KMS-11 (cell line): ENCODE data around the gene FADS2.
A peak's percentile ranks its signal among the peaks of the same experiment; 100 is the strongest.

Experiments
- H2AFZ ChIP-seq: fragments of 200-600 bp; sonication (generic); 2 replicates; pipeline ENCODE4 v1.6.1; 2016; ENCODE audit warnings: antibody characterized with exemption, mixed run types, low read depth
- H3K27ac ChIP-seq: fragments of 200-600 bp; sonication (generic); 2 replicates; pipeline ENCODE4 v1.6.1; 2016; ENCODE audit warnings: mild to moderate bottlenecking, mixed run types
- H3K27me3 ChIP-seq: fragments of 200-600 bp; sonication (generic); 2 replicates; pipeline ENCODE4 v1.6.1; 2017; ENCODE audit warnings: mild to moderate bottlenecking, low read depth, mixed run types, moderate library complexity; ENCODE audit not compliant: insufficient read depth
- H3K36me3 ChIP-seq: fragments of 200-600 bp; sonication (generic); 2 replicates; pipeline ENCODE4 v1.6.1; 2017; ENCODE audit warnings: mild to moderate bottlenecking, mixed run types; ENCODE audit not compliant: insufficient read depth
- H3K4me1 ChIP-seq: fragments of 200-600 bp; sonication (generic); 2 replicates; pipeline ENCODE4 v1.6.1; 2016; ENCODE audit warnings: mild to moderate bottlenecking, low read depth, mixed run types; ENCODE audit not compliant: poor library complexity, severe bottlenecking
- H3K4me2 ChIP-seq: fragments of 200-600 bp; sonication (generic); 2 replicates; pipeline ENCODE4 v1.7.0; 2016; ENCODE audit warnings: mild to moderate bottlenecking, mixed run types
- H3K4me3 ChIP-seq: fragments of 200-600 bp; sonication (generic); IDR thresholded peaks from 2 replicates; pipeline ENCODE4 v1.6.1; 2017; ENCODE audit warnings: low read depth, low read length, mixed read lengths; ENCODE audit not compliant: insufficient read depth
- H3K79me2 ChIP-seq: fragments of 200-600 bp; sonication (generic); 2 replicates; pipeline ENCODE4 v1.6.1; 2016; ENCODE audit warnings: low read depth, mixed run types; ENCODE audit not compliant: insufficient read depth
- H3K9ac ChIP-seq: fragments of 200-600 bp; sonication (generic); 2 replicates; pipeline ENCODE4 v1.6.1; 2016; ENCODE audit warnings: mild to moderate bottlenecking, mixed run types
- H4K20me1 ChIP-seq: fragments of 200-600 bp; sonication (generic); 2 replicates; pipeline ENCODE4 v1.6.1; 2016; ENCODE audit warnings: mild to moderate bottlenecking, mixed run types; ENCODE audit not compliant: insufficient read depth
- CTCF ChIP-seq: fragments of 200-600 bp; sonication (generic); conservative IDR thresholded peaks from 2 replicates; pipeline ENCODE4 v1.6.1; 2017; ENCODE audit warnings: low read depth, mild to moderate bottlenecking, antibody characterized with exemption, low read length, moderate library complexity, mixed read lengths

The FADS2 gene

GRCh38 chr11:61783717-61784505 lies 44.2 kb upstream of the FADS2 start:
- H3K4me2 ChIP-seq = no peak overlapping the region
- H3K27ac ChIP-seq = no peak overlapping the region
- H3K27me3 ChIP-seq = no peaks in the 10 kb centered on the region
- H4K20me1 ChIP-seq = no peaks in the 10 kb centered on the region
- H3K4me1 ChIP-seq = no peaks in the 10 kb centered on the region
- no peak overlapping the region for H3K9ac ChIP-seq
- no peak overlapping the region for H2AFZ ChIP-seq
- H3K79me2 ChIP-seq = no peaks in the 10 kb centered on the region
- H3K36me3 ChIP-seq = peaks cover 2% of the 10 kb centered on the region; the same call in 1 of the 2 replicates
- H3K4me3 ChIP-seq = no peak overlapping the region
- no peak for TF ChIP-seq CTCF

DNA sequence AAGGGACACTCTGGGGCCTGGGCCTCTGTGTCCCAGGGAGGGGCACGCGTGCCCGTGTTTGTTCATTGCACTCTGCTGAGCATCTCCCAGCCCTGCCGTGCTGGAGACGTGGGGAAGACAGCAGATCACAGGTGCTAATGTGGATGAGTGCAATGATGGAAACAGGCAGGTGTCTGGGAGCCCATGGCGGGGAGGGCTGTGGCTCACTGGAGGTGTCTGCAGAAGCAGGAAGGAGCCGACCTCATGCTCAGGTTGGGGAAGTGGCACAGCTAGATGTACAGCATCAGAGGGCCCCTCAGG lies 43.6 kb upstream of the FADS2 start:
- no peak overlapping the region for H3K27ac ChIP-seq
- H3K4me3 ChIP-seq = no peak overlapping the region
- no peaks in the 10 kb centered on the region for H4K20me1 ChIP-seq
- H3K79me2 ChIP-seq = no peaks in the 10 kb centered on the region
- no peak overlapping the region for H3K9ac ChIP-seq
- H3K4me2 ChIP-seq = no peak overlapping the region
- H3K4me1 ChIP-seq = no peaks in the 10 kb centered on the region
- H2AFZ ChIP-seq = no peak overlapping the region
- no peak for TF ChIP-seq CTCF
- no peaks in the 10 kb centered on the region for H3K27me3 ChIP-seq
- peaks cover 6% of the 10 kb centered on the region; the same call in 1 of the 2 replicates for H3K36me3 ChIP-seq

DNA sequence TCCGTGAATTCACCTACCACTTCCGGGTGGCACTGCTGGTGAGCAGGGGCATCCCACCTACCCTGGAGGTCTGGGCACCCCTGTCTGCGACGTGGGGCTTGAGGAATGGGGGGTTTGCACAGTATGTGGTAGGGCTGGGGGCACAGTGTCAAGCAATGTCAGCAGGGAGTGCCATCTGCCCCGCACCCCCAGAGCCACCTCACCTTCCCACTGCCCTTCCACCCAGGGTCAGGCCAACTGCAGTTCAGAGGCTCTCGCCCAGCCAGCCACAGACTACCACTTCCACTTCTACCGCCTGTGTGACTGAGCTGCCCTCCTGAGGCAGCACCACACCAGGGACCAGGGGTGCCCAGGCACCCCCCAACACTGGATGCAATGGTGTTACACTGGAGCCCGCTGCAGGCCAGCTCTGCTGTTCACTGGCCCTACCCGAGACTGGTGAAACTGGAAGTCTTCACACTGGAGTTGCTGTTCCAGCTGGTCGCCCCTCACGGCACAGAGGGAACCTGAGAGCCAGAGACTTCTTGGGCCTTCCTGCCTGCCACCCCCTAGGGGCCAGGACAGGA lies 42.2 kb upstream of the FADS2 start:
- Histone ChIP-seq H3K4me3 (no peak overlapping the region), H3K36me3 (peaks cover 6% of the 10 kb centered on the region; the same call in 1 of the 2 replicates), H3K27me3 (no peaks in the 10 kb centered on the region), H3K27ac (no peak overlapping the region), H3K9ac (no peak overlapping the region), H3K4me2 (no peak overlapping the region), H3K79me2 (peaks cover 12% of the 10 kb centered on the region), H3K4me1 (no peaks in the 10 kb centered on the region), H2AFZ (no peak overlapping the region), H4K20me1 (no peaks in the 10 kb centered on the region)
- no peak for TF ChIP-seq CTCF

DNA sequence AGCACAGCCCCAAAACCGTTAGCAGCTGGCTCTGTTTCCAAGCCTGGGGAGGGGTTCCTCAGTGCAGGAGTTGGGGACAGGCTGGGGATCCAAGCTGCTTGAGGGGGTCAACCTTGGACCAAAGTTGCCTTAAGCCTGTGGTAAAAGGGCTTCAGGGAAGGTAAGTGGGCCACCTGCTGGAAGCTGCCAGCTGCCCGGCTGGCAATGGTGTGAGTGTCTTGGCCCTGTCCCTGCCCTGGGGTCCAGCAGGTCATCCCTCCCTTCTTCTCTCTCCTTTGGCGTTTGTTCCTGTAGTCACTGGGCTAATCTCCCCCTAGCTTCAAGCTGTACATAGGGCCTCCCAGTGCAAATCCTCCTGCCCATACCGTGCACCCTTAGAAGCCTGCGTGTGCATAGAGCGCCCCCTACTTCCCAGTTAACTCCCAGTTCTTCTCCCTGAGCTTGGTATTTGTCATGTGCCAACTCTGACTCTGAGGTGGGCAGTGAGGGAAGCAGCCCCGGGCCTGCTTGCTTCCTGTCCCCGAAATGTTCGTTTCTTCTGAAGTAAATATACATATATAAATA lies 40.1 kb upstream of the FADS2 start:
- H3K4me2 ChIP-seq = no peak overlapping the region
- H3K4me1 ChIP-seq = peaks cover 8% of the 10 kb centered on the region
- no peak overlapping the region for H3K9ac ChIP-seq
- no peak overlapping the region for H3K4me3 ChIP-seq
- H2AFZ ChIP-seq = no peak overlapping the region
- H4K20me1 ChIP-seq = no peaks in the 10 kb centered on the region
- peak; percentile 48 for TF ChIP-seq CTCF
- no peaks in the 10 kb centered on the region for H3K27me3 ChIP-seq
- H3K36me3 ChIP-seq = peaks cover 6% of the 10 kb centered on the region; the same call in 1 of the 2 replicates
- peaks cover 29% of the 10 kb centered on the region for H3K79me2 ChIP-seq
- no peak overlapping the region for H3K27ac ChIP-seq
